GM23248 (cell line): ENCODE data around the gene CSTPP1. TPM values are rescaled to one million over a fixed set of nuclear protein-coding genes. Genes with fewer than 3 reads are reported as not detected.

Experiments used
- DNase-seq: peaks from one replicate; pipeline ENCODE4 v3.0.0-alpha.2; 2015
- H2AFZ ChIP-seq: fragments of 200-600 bp; sonication (generic); 2 replicates; pipeline ENCODE4 v1.6.1; 2016; ENCODE audit warnings: antibody characterized with exemption
- H3F3A ChIP-seq: fragments of 200-600 bp; sonication (generic); 2 replicates; pipeline ENCODE4 v1.6.1; 2016; ENCODE audit warnings: mild to moderate bottlenecking, antibody characterized with exemption, mixed run types; ENCODE audit not compliant: insufficient read depth
- H3K27ac ChIP-seq: fragments of 200-600 bp; sonication (generic); 2 replicates; pipeline ENCODE4 v1.5.1; 2016; ENCODE audit warnings: mild to moderate bottlenecking
- H3K27me3 ChIP-seq: fragments of 200-600 bp; sonication (generic); replicated peaks from 2 replicates; pipeline ENCODE4 v1.6.1; 2016; ENCODE audit warnings: mild to moderate bottlenecking; ENCODE audit not compliant: insufficient read depth
- H3K36me3 ChIP-seq: fragments of 200-600 bp; sonication (generic); 2 replicates; pipeline ENCODE4 v1.6.1; 2016; ENCODE audit warnings: low read depth, mild to moderate bottlenecking
- H3K4me1 ChIP-seq: fragments of 200-600 bp; sonication (generic); 2 replicates; pipeline ENCODE4 v1.6.1; 2016; ENCODE audit warnings: mild to moderate bottlenecking; ENCODE audit not compliant: insufficient read depth
- H3K4me2 ChIP-seq: fragments of 200-600 bp; sonication (generic); one replicate; pipeline ENCODE4 v1.6.1; 2016; ENCODE audit warnings: mild to moderate bottlenecking; ENCODE audit not compliant: unreplicated experiment
- H3K4me3 ChIP-seq: fragments of 200-600 bp; sonication (generic); 2 replicates; pipeline ENCODE4 v1.5.1; 2016; ENCODE audit warnings: mild to moderate bottlenecking
- H3K79me2 ChIP-seq: fragments of 200-600 bp; sonication (generic); 2 replicates; pipeline ENCODE4 v1.6.1; 2016; ENCODE audit warnings: mild to moderate bottlenecking; ENCODE audit not compliant: insufficient read depth
- H3K9ac ChIP-seq: fragments of 200-600 bp; sonication (generic); 2 replicates; pipeline ENCODE4 v1.6.1; 2016; ENCODE audit warnings: mild to moderate bottlenecking
- H3K9me2 ChIP-seq: fragments of 200-600 bp; sonication (generic); 2 replicates; pipeline ENCODE4 v1.6.1; 2016; ENCODE audit warnings: mixed run types, mild to moderate bottlenecking, moderate library complexity; ENCODE audit not compliant: insufficient read depth
- H3K9me3 ChIP-seq: fragments of 200-600 bp; sonication (generic); one replicate; pipeline ENCODE4 v1.6.1; 2017; ENCODE audit warnings: low read depth
- H4K20me1 ChIP-seq: fragments of 200-600 bp; sonication (generic); 2 replicates; pipeline ENCODE4 v1.6.0; 2016; ENCODE audit not compliant: insufficient read depth
- EZH2 ChIP-seq: fragments of 200-600 bp; sonication (generic); IDR thresholded peaks from 2 replicates; pipeline ENCODE4 v1.6.1; 2018; ENCODE audit warnings: antibody characterized with exemption, mild to moderate bottlenecking; ENCODE audit not compliant: insufficient read depth, poor library complexity, severe bottlenecking
- EZH2phosphoT487 ChIP-seq: fragments of 200-600 bp; sonication (generic); IDR thresholded peaks from 2 replicates; pipeline ENCODE4 v1.6.1; 2018; ENCODE audit warnings: antibody characterized with exemption, moderate library complexity, mild to moderate bottlenecking, low read depth; ENCODE audit not compliant: insufficient read depth
- WGBS, 2 experiments: methylation state at CpG; one replicate each; pipeline ENCODE4 v1.1.6; 2015 to 2017; ENCODE audit warnings: low lambda C conversion rate in 2 of 2, low coverage in 1 of 2; ENCODE audit errors: missing lambda C conversion rate in 2 of 2; 5-methylcytosine and 5-hydroxymethylcytosine counted together
- in situ Hi-C: fragments of 300-500 bp; cut with MboI; formaldehyde crosslinking; loops from 2 replicates; pipeline ENCODE4 v1.15.0; 2020
- polyA plus RNA-seq: library from polyadenylated mRNA; unstranded; fragments of >200 nt; fragmentation: Nextera tagmentation; extraction: Ambion mirVana; gene quantifications from 2 replicates; pipeline ENCODE4 v1.2.1, GENCODE V29; 2016
- total RNA-seq: library from RNA; depleted of rRNA; stranded (reverse); fragments of >200 nt; shearing (Covaris generic); gene quantifications from 2 replicates; pipeline ENCODE4 v1.2.3, GENCODE V29; 2014

The CSTPP1 gene
- total and polyA plus RNA-seq, 2 experiments from 2014 or later: 21.7 to 39.9 TPM

DNA sequence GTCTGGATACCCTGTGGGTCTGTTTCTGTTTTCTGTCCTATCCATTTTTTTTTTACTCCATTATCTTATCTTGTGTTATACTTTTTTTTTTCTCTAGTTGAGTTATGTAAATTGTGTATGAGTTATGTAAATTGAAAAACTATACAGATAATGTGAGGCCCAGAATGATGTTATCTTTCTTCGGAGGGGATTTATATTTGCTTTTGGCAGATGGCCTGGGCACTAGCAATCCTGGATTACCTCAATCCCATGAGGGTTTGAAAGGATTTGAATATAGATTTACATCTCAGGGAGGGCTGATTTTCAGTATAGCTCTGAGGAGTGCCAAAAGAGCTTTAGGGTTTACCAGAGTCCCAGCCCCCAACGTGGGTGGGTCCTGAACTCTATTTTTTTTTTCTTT lies 71.0 kb downstream of the CSTPP1 start:
- peaks cover 32% of the 10 kb centered on the region for H3K4me1 ChIP-seq
- no peak overlapping the region for H3K4me3 ChIP-seq
- in situ Hi-C loops: no loop called here
- 73 to 74% methylated on average over 2 of the region's 2 CpGs for WGBS, 2 experiments
- no peak for DNase-seq
- no peak overlapping the region for H3K9ac ChIP-seq
- no peaks in the 10 kb centered on the region for H3K27me3 ChIP-seq
- no peak overlapping the region for H2AFZ ChIP-seq
- peaks cover 30% of the 10 kb centered on the region for H3F3A ChIP-seq
- H3K79me2 ChIP-seq: peaks cover 19% of the 10 kb centered on the region
- H3K36me3 ChIP-seq: no peaks in the 10 kb centered on the region
- no peak overlapping the region for H3K4me2 ChIP-seq
- no peak overlapping the region for H3K27ac ChIP-seq
- no peaks in the 10 kb centered on the region for H3K9me2 ChIP-seq
- no peak for TF ChIP-seq EZH2
- TF ChIP-seq EZH2phosphoT487: no peak
- H3K9me3 ChIP-seq: no peaks in the 10 kb centered on the region
- H4K20me1 ChIP-seq: no peaks in the 10 kb centered on the region

DNA sequence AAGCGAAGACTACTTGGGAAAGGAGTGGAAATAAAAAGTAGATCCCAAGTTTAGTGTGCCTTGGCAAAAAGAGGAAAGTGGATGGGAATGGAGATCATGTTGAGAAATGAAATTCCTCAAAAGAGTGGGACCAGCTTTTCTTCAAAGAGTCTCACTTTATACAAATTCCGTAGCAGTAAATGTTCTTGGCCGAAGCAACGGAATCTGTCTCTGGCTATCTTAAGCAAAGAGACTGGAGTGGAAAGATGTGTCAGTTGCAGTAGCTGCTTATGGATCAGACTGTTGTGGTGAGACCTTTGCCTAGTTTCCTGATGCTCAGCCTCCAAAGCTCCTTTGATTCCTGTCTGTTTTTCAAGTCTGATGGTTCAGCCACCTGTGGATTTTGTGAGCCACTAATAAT lies 73.6 kb downstream of the CSTPP1 start:
- Histone ChIP-seq H3K27me3 (no peaks in the 10 kb centered on the region), H3K9me2 (no peaks in the 10 kb centered on the region), H3K79me2 (peaks cover 19% of the 10 kb centered on the region), H3F3A (peaks cover 13% of the 10 kb centered on the region), H3K27ac (no peak overlapping the region), H3K4me1 (peaks cover 9% of the 10 kb centered on the region), H4K20me1 (no peaks in the 10 kb centered on the region), H2AFZ (no peak overlapping the region), H3K4me3 (no peak overlapping the region), H3K9ac (no peak overlapping the region), H3K4me2 (no peak overlapping the region), H3K9me3 (no peaks in the 10 kb centered on the region), H3K36me3 (no peaks in the 10 kb centered on the region)
- in situ Hi-C loops: no loop called here
- DNase-seq: peak; percentile 19
- TF ChIP-seq EZH2: no peak
- no peak for TF ChIP-seq EZH2phosphoT487
- WGBS, 2 experiments: 53 to 61% methylated on average over 4 of the region's 4 CpGs

DNA sequence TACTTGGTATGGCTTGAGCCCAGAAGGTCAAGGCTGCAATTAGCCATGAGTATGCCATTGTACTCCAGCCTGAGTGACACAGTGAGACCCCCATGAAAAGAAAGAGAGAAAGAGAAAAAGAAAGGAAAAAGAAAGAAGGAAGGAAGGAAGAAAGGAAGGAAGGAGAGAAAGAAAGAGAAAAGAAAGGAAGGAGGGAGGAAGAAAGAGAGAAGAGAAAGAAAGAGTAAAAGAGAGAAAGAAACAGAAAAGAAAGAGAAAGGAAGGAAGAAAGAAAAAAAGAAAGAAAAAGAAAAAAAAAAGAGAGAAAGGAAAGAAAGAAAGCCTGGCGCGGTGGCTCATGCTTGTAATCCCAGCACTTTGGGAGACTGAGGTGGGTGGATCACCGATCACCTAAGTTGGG lies 77.5 kb downstream of the CSTPP1 start:
- WGBS, 2 experiments: 95 to 98% methylated on average over 3 of the region's 3 CpGs
- H4K20me1 ChIP-seq: no peaks in the 10 kb centered on the region
- H3K9ac ChIP-seq: no peak overlapping the region
- TF ChIP-seq EZH2: no peak
- no peak for TF ChIP-seq EZH2phosphoT487
- H3F3A ChIP-seq: no peaks in the 10 kb centered on the region
- H3K4me3 ChIP-seq: no peak overlapping the region
- no peak overlapping the region for H2AFZ ChIP-seq
- no peak overlapping the region for H3K4me2 ChIP-seq
- no peak overlapping the region for H3K27ac ChIP-seq
- H3K36me3 ChIP-seq: no peaks in the 10 kb centered on the region
- no peaks in the 10 kb centered on the region for H3K9me3 ChIP-seq
- no peaks in the 10 kb centered on the region for H3K79me2 ChIP-seq
- no peaks in the 10 kb centered on the region for H3K4me1 ChIP-seq
- DNase-seq: no peak
- H3K27me3 ChIP-seq: no peaks in the 10 kb centered on the region
- in situ Hi-C loops: no loop called here
- no peaks in the 10 kb centered on the region for H3K9me2 ChIP-seq

DNA sequence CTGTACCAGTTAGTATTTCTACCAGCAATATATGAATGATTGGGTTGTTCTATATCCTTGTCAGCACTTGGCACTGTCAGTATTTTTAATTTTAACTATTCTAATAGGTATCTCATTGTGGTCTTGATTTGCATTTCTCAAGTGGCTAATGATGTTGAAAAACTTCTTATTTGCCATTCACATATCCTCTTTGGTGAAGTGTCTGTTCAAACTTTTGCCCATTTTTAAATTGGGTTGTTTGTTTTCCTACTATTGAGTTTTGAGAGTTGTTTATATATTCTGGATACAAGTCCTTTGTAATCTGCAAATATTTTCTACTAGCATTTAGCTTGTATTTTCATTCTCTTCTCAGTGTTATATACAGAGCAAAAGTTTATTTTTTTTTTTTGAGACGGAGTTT lies 82.1 kb downstream of the CSTPP1 start:
- H3K4me3 ChIP-seq: no peak overlapping the region
- no peaks in the 10 kb centered on the region for H4K20me1 ChIP-seq
- no peak for TF ChIP-seq EZH2
- TF ChIP-seq EZH2phosphoT487: no peak
- no peaks in the 10 kb centered on the region for H3K4me1 ChIP-seq
- no peaks in the 10 kb centered on the region for H3K27me3 ChIP-seq
- H3K9ac ChIP-seq: no peak overlapping the region
- 100% methylated on average over 1 of the region's 1 CpG for WGBS, 2 experiments
- no peak for DNase-seq
- no peaks in the 10 kb centered on the region for H3K79me2 ChIP-seq
- H3K36me3 ChIP-seq: no peaks in the 10 kb centered on the region
- in situ Hi-C loops: no loop called here
- no peak overlapping the region for H3K27ac ChIP-seq
- H3K9me2 ChIP-seq: no peaks in the 10 kb centered on the region
- H3K9me3 ChIP-seq: no peaks in the 10 kb centered on the region
- H3K4me2 ChIP-seq: no peak overlapping the region
- no peak overlapping the region for H2AFZ ChIP-seq
- H3F3A ChIP-seq: 0 out of 2 replicates have a peak, but pooled peaks cover 6% of the 10 kb centered on the region
